T-helper 2 cell treated with Interferon-gamma antibody and Interleukin-4, amounts not matched to agents 5 μg/mL and 100 μg/mL, for 36 hours (primary cell): ENCODE results near the gene HMGB1.
A peak's percentile ranks its signal among the peaks of the same experiment; 100 is the strongest.

Experiments used
- DNase-seq: peaks from one replicate; pipeline ENCODE4 v3.0.0; 2021; ENCODE audit warnings: low spot score
- H3K27ac Mint-ChIP-seq: one replicate; pipeline ENCODE4 v1.8.0; 2021; ENCODE audit warnings: mild to moderate bottlenecking, mixed read lengths
- H3K27me3 Mint-ChIP-seq: one replicate; pipeline ENCODE4 v1.8.0; 2021; ENCODE audit warnings: low read depth, mixed read lengths
- H3K36me3 Mint-ChIP-seq: one replicate; pipeline ENCODE4 v1.8.0; 2021; ENCODE audit warnings: low read depth, mixed read lengths
- H3K4me1 Mint-ChIP-seq: one replicate; pipeline ENCODE4 v1.8.0; 2021; ENCODE audit warnings: low read depth, mixed read lengths
- H3K4me3 Mint-ChIP-seq: one replicate; pipeline ENCODE4 v1.8.0; 2022; ENCODE audit warnings: mild to moderate bottlenecking, moderate library complexity, mixed read lengths
- H3K9me3 Mint-ChIP-seq: one replicate; pipeline ENCODE4 v1.8.0; 2021; ENCODE audit warnings: mixed read lengths

The HMGB1 gene

GRCh38 chr13:30410705-30411125 is 55.0 kb downstream of the HMGB1 start:
- no peak for DNase-seq
- H3K27me3 Mint-ChIP-seq: peaks cover 3% of the 10 kb centered on the region
- no peaks in the 10 kb centered on the region for H3K36me3 Mint-ChIP-seq
- H3K4me1 Mint-ChIP-seq: peaks cover 29% of the 10 kb centered on the region
- no peaks in the 10 kb centered on the region for H3K9me3 Mint-ChIP-seq
- H3K4me3 Mint-ChIP-seq: no peak overlapping the region
- no peak overlapping the region for H3K27ac Mint-ChIP-seq

GRCh38 chr13:30409886-30410704 is 55.6 kb downstream of the HMGB1 start:
- H3K27me3 Mint-ChIP-seq: peaks cover 3% of the 10 kb centered on the region
- peaks cover 23% of the 10 kb centered on the region for H3K4me1 Mint-ChIP-seq
- no peak for DNase-seq
- no peak overlapping the region for H3K27ac Mint-ChIP-seq
- H3K36me3 Mint-ChIP-seq: no peaks in the 10 kb centered on the region
- no peak overlapping the region for H3K4me3 Mint-ChIP-seq
- no peaks in the 10 kb centered on the region for H3K9me3 Mint-ChIP-seq

- Mint-ChIP-seq H3K9me3 (no peaks in the 10 kb centered on the region), H3K36me3 (no peaks in the 10 kb centered on the region), H3K27me3 (peaks cover 3% of the 10 kb centered on the region), H3K4me1 (peaks cover 23% of the 10 kb centered on the region), H3K27ac (peak overlapping the region; percentile 76), H3K4me3 (peak overlapping the region; percentile 69)
- DNase-seq: peak; percentile 90
These were observed 57.2 kb downstream of the HMGB1 start for GRCh38 chr13:30408319-30409101.

GRCh38 chr13:30406779-30407416 is 58.8 kb downstream of the HMGB1 start:
- peaks cover 5% of the 10 kb centered on the region for H3K27me3 Mint-ChIP-seq
- no peaks in the 10 kb centered on the region for H3K9me3 Mint-ChIP-seq
- DNase-seq: no peak
- peak overlapping the region; percentile 13 for H3K4me3 Mint-ChIP-seq
- H3K36me3 Mint-ChIP-seq: no peaks in the 10 kb centered on the region
- peaks cover 18% of the 10 kb centered on the region for H3K4me1 Mint-ChIP-seq
- no peak overlapping the region for H3K27ac Mint-ChIP-seq
